ENCODE results near the gene DNAJC17. TPM values are rescaled to one million over a fixed set of nuclear protein-coding genes. Genes with fewer than 3 reads are reported as not detected.
A peak's percentile ranks its signal among the peaks of the same experiment; 100 is the strongest.

The DNAJC17 gene
- total RNA-seq, 1 experiment from 2014 or later = 27.3 TPM

DNA sequence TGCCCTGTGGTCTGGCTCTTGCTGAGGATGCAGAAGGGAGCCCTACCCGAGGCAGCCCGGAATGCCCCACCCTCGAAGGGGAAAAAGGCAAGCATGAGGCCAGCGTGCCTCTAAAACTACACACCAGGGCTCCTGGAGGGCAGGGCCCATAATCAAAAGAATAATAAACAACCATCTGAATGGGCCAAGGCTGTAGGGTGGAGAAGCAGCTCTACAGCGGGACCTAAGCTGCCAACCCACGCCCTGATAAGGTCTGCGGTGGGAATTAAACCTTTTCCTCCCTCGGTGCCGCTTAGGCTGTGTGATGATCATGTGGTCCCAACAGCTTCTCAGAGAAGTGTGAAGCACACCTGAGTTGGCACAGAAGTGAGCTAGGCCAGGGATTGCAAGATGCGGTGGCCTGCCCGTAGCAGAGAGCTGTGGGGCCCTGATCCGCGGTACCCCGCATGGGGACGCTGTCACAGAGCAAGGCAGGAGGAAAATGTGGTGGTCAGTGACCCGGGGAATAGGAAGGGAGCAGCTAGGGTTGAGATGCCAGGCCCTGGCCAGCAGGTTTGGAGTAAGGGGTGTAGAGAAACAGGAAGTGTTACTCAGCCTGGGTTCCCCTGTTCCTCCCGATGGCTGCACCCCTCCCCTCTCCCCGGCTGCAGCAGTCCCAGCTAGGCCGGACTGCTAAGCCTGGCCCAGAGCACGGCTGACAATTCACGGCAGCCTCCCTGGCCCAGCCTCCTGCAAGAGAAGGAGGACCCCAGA lies 38.6 kb downstream of the DNAJC17 start:
- no peak for DNase-seq (ENCODE audit: extremely low read depth, low read depth)

DNA sequence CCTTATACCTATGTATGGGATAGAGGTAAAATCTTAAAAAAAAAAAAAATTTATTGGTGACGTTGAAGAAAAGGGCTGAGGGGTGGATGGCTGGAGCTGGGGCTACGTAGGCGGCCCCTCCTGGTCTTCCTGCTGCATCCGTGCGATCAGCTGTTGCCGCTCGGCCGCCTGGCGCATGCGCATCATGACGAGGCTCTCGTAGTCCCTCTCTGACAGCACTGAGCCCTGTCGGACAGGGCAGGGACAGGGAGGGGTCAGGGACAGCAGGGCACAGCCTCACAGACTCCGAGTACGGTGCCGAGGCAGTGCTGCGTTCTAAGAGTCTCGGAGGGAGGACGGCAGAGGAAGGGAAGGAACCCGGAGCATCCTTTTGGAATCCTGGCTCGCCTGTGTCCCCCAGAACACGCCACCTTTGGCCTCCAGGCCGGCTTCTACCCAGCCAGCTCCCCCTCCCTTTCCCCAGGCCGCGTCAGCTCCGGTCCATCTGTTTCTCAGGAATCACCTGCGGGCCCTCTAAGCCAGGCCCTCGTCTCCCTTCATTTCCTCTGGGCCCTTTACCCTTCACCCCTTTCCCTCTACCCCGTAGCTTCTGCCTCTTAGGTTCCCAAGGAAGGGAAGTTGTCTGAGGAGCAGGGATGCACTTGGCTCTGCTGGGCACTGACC lies 39.3 kb downstream of the DNAJC17 start:
- DNase-seq (ENCODE audit: extremely low read depth, low read depth) = no peak

- no peak for DNase-seq (ENCODE audit: extremely low read depth, low read depth)
Measured at GRCh38 chr15:40766906-40767837, 40.1 kb downstream of the DNAJC17 start.

DNA sequence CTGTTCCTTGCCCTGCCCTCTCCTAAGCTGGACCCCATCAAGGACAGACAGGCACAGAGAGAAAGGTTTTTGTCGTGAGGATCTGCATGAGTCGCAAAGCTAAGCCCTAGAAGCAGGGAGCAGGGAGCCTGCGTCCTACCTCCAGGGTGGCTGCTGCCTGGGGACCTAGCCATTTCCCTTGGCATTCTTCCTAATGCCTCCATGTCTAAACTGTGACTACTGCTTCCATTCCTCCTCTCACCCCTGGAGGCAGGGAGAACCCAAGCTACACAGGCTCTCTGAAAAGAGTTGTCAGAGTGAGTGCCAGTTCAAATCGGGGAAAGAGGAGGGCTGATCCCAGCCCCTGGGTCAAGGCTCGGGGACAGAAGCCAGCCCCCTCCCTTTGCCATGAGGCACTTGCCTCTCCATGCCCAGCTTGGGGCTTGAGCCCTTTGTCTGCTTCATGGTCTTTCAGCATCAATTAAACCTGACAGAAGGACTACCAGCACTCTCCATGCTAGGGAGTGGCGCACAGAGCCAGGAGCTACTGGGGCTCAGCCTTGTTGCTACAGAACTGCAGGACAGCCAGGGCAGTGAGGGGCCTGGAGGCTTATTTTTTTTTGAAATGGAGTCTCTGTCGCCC lies 41.0 kb downstream of the DNAJC17 start:
- DNase-seq (ENCODE audit: extremely low read depth, low read depth) = no peak

DNA sequence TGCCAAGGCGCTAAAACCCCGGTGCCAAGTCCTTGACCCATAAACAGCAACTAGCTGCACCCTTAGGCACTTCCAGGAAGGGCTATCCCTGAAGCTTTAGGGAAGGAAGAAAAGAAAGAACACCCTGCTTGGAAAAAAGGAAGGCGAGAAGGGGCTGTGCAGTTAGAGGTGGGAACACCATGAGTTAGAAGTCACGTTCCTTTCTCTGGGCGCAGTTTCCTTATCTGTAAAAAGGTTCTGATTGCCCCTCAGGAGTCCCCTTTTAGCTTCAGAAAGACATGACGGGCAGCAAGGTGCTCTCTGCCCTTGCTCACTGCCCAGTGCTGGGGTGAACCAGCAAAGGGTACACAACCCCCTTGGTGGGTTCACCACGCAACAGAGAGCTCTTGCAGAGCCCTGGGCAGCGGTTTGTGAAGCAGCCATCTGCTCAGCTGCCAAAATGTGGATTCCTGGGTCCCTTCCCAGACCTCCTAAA lies 42.6 kb downstream of the DNAJC17 start:
- DNase-seq (ENCODE audit: extremely low read depth, low read depth) = no peak

GRCh38 chr15:40763801-40764628 lies 43.3 kb downstream of the DNAJC17 start, which contains the start of gene GCHFR:
GCHFR (plus strand) TSS chr15:40764068; CDS start chr15:40764181, 113 bp downstream.
- DNase-seq (ENCODE audit: extremely low read depth, low read depth) = peak; percentile 46

- no peak for DNase-seq (ENCODE audit: extremely low read depth, low read depth)
Measured at GRCh38 chr15:40762919-40763800, 44.1 kb downstream of the DNAJC17 start.

GRCh38 chr15:40759961-40760360 lies 47.3 kb downstream of the DNAJC17 start:
- DNase-seq (ENCODE audit: extremely low read depth, low read depth) = no peak

DNA sequence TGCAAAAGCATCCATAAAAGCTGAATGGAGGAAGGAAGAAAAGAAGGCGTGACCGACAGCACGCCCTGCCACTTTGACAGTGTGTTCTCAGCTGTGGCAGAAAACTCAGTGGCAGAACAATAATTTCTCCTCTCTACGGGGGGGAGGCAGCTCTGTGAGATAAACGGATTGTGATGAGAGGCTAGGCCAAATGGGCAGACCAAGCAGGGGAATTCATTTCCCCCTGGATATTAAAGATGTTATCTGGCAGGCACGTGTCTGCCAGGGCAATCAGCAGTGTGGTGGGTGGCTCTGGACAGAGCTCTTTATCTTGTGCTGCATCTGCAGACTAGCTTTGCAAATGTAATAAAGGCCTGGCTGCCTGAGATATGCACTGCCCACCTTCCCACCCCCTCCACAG lies 50.3 kb downstream of the DNAJC17 start:
- no peak for DNase-seq (ENCODE audit: extremely low read depth, low read depth)

- DNase-seq (ENCODE audit: extremely low read depth, low read depth) = no peak
Measured at GRCh38 chr15:40755812-40756208, 51.5 kb downstream of the DNAJC17 start.

DNA sequence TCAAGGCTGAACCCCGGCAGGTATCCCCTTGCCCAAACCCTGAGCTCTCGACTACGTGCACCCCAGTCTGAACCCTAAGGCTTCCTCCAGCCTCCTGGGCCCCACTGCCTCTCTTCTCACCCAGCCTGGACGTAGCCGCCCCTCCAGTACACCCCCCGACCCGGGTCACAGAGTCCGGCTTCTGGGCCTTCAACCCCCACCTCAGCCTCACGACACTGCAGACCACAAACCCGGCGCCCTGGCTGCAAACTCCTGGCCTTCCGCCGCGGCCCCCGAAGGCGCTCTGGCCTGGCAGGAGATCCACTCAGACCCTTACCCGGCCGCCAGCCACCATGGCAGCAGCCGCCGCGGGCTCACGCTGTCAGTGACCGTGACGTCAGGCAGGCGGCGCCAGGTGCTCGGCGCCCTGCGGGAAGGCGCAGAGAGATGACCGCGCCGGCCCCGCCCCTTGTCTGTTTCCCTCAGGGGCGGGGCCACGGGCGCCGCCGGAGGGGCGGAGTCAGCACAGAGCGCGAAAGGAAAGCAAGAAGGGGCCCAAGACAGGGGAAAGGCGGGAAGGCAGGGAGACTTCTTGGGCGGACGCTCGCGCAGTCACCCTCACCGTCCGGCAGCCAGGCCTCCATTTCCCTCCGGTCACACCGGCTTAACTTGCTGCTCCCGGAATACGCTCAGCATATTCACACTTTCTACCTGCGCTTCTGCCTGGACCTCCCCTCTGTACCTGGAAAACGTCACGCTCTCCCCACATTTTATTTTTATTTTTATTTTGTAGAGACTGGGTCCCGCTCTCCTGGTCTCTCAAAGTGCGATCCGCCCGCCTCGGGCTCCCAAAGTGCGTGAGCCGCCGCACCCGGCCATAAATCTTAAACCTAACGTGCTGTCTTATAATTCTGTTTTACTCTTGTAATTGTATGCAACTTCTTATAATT lies 52.1 kb downstream of the DNAJC17 start, which contains the start of gene RMDN3:
TSS of gene RMDN3 (minus strand) at position 372 of the 929 bp plus-strand sequence. CDS start 471 bp downstream, outside the sequence.
- peak; percentile 87 for DNase-seq (ENCODE audit: extremely low read depth, low read depth)

DNA sequence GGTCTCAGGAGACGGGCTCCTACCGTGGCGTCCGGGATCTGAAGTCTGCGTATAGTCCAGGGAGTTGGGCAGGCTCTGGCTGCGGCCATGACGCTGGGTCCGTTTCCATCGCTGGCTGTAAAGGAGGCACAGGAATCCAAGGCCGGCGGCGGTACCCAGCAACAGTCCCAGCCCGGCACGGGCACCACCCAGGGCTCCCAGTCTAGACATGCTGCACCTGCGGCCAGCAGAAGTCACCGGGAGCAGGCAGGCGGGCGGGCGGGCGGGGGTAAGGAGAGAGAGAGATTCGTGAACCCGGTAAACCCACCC lies 52.7 kb downstream of the DNAJC17 start:
- DNase-seq (ENCODE audit: extremely low read depth, low read depth) = no peak

- DNase-seq (ENCODE audit: extremely low read depth, low read depth) = no peak
Measured at GRCh38 chr15:40751745-40752144, 55.5 kb downstream of the DNAJC17 start.

DNA sequence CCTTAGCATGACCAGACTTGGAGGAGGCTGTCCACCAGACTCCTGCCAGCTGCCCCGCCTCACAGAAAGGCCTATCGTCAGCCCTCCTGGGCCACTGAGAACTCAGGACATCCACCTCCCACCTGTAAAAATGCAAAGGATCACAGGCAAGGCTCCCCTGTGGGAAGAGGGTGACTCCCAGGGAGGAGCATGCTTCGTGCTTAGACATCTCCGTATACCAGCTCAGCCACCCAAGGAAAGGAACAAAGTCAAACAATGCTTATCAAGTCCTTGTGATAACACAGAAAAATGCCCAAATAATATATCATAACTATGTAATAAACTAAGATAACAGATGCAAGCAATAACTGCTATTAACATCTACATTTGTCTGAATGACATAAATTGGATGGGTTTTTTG lies 56.4 kb downstream of the DNAJC17 start:
- no peak for DNase-seq (ENCODE audit: extremely low read depth, low read depth)

DNA sequence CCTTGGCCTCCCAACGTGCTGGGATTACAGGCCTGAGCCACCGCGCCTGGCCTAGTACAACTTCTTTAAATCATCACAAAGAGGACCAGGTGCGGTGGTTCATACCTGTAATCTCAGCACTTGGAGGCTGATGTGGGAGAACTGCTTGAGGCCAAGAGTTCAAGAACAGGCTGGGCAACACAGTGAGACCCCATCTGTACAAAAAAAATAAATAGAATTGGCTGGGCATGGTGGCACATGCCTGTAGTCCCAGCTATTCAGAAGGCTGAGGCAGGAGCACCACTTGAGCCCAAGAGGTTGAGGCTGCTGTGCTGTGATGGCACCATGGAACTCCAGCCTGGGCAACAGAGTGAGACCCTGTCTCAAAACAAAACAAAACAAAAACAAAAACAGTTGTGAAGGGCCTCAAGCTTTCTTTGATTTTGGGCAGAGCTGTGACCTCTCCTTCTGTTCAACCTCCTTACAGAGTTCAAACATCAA lies 58.1 kb downstream of the DNAJC17 start:
- no peak for DNase-seq (ENCODE audit: extremely low read depth, low read depth)

GRCh38 chr15:40747685-40748631 lies 59.3 kb downstream of the DNAJC17 start:
- no peak for DNase-seq (ENCODE audit: extremely low read depth, low read depth)
